ENCODE measurements around the gene FBLN2.

GRCh38 chr3:13611221-13611620 is 62.3 kb downstream of the FBLN2 start:
- no peak for TF ChIP-seq CTCF (IDR thresholded peaks at IDR 0.05)
- no peak for TF ChIP-seq POLR2AphosphoS5 (IDR thresholded peaks at IDR 0.05)
- no peak for TF ChIP-seq POLR2A (IDR thresholded peaks at IDR 0.05; ENCODE audit: low read depth)
- TF ChIP-seq EP300 (IDR thresholded peaks at IDR 0.05): no peak

Data from esophagus muscularis mucosa (tissue), 4 donors.